ENCODE measurements around the gene PSMB7.

GRCh38 chr9:124398191-124398935 is 16.9 kb downstream of the PSMB7 start:
- TF ChIP-seq CTCF (IDR thresholded peaks at IDR 0.05): no peak
- no peak for TF ChIP-seq ZFX (IDR thresholded peaks at IDR 0.05; ENCODE audit: borderline replicate concordance)
